HUES6 (cell line): Measurements from ENCODE around the gene TFAP2A.

Source experiments
- H3K27ac ChIP-seq: 2 replicates; pipeline ENCODE4 v1.7.0; 2013; ENCODE audit warnings: low read depth, mild to moderate bottlenecking, low read length, inconsistent platforms
- H3K27me3 ChIP-seq: 2 replicates; pipeline ENCODE4 v1.6.1; 2013; ENCODE audit warnings: low read length; ENCODE audit not compliant: control insufficient read depth, insufficient read depth
- H3K36me3 ChIP-seq: 2 replicates; pipeline ENCODE4 v1.6.1; 2013; ENCODE audit warnings: low read length; ENCODE audit not compliant: control insufficient read depth, insufficient read depth
- H3K4me1 ChIP-seq: 2 replicates; pipeline ENCODE4 v1.6.1; 2013; ENCODE audit warnings: low read length; ENCODE audit not compliant: control insufficient read depth, insufficient read depth
- H3K4me3 ChIP-seq: 2 replicates; pipeline ENCODE4 v1.5.1; 2013; ENCODE audit warnings: low read depth, low read length
- H3K9ac ChIP-seq: one replicate; pipeline ENCODE4 v1.6.1; 2013; ENCODE audit warnings: mild to moderate bottlenecking, low read length
- H3K9me3 ChIP-seq: 2 replicates; pipeline ENCODE4 v1.6.1; 2013; ENCODE audit warnings: low read depth, low read length; ENCODE audit not compliant: control insufficient read depth, insufficient read depth

Gene TFAP2A

DNA sequence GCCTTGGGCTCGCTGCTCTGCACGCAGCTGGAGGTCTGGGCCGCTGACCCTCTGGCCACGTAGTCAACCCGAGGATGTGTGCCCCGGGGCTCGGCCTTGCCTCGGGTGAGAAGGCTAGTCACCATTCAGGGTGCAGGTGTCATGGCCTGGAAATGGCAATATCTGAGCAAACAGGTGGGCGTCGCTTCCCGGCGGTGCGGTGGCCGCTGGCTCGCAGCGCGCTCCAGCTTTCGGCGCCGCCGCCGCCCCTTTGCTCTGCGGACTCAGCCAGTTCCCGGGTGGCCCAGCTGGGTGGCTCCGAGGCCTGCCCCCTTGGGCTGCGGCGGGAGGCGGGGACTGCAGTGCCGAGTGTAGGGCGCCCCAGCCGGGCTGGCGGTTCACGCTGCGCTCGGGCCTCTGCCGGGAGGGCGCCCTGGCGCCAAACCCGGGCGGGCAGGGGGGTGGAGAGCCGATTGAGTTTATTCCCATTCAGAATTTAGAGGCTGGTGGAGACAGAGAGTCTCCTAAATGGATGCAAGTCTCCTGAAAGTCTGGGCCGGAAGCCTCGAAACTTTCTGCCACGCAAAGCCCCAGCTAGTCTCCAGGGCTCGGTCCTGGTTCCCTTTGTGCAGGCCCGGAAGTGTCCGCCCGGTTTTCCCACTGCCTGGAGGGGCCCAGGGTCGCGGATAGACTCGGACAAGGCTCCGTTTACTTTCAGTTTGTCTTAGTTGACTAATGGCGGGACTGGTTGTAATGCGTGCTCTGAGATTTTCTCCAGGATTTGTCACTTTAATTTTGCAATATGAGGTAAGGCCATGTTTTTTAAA, 11.3 kb upstream of the TFAP2A start:
- Histone ChIP-seq H3K27ac (no peak overlapping the region), H3K27me3 (peaks cover 94% of the 10 kb centered on the region), H3K36me3 (no peaks in the 10 kb centered on the region), H3K4me1 (peaks cover 54% of the 10 kb centered on the region), H3K9ac (peak overlapping the region; percentile 56), H3K4me3 (peak overlapping the region; percentile 52), H3K9me3 (no peaks in the 10 kb centered on the region)

DNA sequence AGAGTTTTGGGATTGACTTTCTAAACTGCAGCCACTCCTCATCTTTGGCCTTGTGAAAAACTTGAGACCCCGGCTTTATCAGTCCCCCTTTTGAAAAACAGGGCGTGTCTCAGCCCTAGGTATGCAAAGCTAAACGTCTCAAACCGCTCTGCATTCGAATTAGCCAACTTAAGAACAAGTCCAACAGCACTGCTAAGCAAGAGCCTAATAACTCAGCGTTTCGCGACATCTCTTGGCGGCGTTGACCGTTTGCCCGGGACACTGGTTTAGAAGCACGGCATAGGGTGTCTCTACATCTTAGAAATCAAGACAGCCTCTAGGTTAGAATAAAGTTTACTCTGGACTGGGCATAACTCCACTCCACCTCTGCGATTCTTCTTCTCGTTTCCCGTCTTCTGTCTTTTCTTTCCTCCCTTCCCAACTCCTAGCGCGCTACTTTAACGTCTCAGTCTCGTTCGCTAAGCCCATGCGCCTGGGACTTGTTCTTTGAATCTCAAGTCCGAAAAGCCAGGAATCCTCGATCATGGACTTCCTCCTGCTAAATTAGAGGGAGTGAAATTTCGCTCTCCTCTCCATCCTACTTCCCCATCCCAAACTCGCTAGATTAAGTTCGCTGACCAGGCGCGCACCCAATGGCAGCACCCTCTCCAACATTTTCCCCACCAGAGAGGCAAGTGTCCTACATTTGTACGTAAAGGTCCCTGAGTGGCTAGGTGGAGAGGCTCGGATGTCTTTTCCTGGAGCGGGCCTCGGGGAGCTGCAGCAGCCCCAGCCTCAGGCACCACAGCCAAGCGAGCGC, 10.5 kb upstream of the TFAP2A start:
- peaks cover 98% of the 10 kb centered on the region for H3K27me3 ChIP-seq
- peak overlapping the region; percentile 1 for H3K9ac ChIP-seq
- H3K36me3 ChIP-seq: no peaks in the 10 kb centered on the region
- no peaks in the 10 kb centered on the region for H3K9me3 ChIP-seq
- H3K4me3 ChIP-seq: peak overlapping the region; percentile 52
- H3K4me1 ChIP-seq: peaks cover 59% of the 10 kb centered on the region
- no peak overlapping the region for H3K27ac ChIP-seq

DNA sequence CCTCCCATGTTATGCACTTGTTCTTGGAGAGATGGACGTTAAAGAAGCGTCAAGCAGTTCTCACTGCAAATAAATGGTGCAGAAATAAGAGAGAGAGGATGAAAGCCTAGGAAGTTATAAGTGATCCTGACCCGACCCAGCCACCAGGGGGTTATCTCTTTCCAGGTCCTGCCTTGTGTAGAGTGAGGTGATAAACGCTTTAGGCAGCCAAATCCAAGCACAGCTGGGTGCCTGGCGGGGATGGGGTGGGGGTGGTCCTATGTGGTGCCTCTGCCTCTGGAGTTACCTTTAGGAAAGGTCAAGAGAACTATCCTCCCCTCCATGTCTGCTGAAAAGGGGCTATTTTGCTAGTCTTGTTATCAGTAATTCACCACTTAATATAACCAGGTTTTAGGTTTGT, 9.2 kb upstream of the TFAP2A start:
- Histone ChIP-seq H3K4me1 (peaks cover 58% of the 10 kb centered on the region), H3K36me3 (no peaks in the 10 kb centered on the region), H3K27me3 (peaks cover 99% of the 10 kb centered on the region), H3K9ac (no peak overlapping the region), H3K4me3 (no peak overlapping the region), H3K9me3 (no peaks in the 10 kb centered on the region), H3K27ac (no peak overlapping the region)

DNA sequence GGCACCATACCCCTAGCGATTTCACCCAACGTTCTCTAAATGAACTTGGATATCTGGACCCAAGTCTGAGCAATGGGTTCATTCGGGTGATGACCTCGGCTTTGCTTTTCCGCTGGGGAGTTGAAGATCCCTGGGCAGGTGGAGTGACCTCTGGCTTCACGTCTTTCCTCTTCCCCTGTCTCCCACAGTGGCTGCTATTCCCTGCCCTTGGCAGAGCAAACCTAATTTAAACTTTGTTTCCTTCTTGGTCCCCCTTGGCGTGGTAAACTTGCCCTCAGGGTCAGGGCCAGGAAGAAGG, 7.8 kb upstream of the TFAP2A start:
- Histone ChIP-seq H3K27ac (no peak overlapping the region), H3K4me1 (peaks cover 70% of the 10 kb centered on the region), H3K36me3 (no peaks in the 10 kb centered on the region), H3K4me3 (no peak overlapping the region), H3K9ac (no peak overlapping the region), H3K9me3 (no peaks in the 10 kb centered on the region), H3K27me3 (peaks cover 100% of the 10 kb centered on the region)

DNA sequence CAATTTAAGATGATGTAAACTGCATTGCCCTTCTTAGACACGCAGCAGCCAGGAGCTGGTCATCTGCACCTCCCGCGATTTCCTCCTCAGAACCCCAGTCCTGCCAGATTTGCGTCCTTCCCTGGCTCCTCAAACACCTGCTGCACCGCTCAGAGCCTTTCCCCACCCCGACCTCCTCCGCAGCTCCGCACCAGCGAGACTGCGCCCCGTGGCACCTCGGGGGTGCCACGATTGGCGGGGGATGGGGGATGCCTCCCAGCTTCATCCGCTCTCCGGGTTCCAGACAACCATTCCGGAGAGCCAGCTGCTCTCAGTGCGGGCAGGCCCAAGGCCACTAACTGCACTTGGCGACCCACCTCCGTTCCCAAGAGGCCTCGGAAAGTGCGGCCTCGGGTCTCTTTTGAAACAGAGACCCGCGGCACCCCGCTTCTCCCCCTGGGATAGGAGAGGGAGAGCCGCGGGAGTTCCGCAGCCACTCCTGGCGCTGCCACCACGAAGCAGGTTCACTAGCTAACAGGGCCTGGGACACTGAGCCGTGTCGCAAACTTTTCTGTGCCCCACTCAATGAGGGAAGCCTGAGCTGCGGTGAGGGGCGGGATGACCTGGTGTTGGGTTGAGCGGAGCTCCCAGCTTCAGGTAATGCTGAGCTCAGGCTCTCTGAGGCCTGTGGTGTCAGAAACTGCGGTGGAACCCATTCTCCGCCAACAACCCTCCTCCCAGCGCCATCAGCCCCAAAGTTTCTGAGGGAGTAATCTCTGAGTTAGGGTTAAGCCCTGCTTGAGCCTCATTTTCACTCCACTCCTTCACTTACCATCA, 7.3 kb upstream of the TFAP2A start:
- Histone ChIP-seq H3K9ac (no peak overlapping the region), H3K4me3 (peak overlapping the region; percentile 30; the same call in 1 of the 2 replicates), H3K4me1 (peaks cover 71% of the 10 kb centered on the region), H3K9me3 (no peaks in the 10 kb centered on the region), H3K27ac (no peak overlapping the region), H3K36me3 (no peaks in the 10 kb centered on the region), H3K27me3 (peaks cover 100% of the 10 kb centered on the region)

DNA sequence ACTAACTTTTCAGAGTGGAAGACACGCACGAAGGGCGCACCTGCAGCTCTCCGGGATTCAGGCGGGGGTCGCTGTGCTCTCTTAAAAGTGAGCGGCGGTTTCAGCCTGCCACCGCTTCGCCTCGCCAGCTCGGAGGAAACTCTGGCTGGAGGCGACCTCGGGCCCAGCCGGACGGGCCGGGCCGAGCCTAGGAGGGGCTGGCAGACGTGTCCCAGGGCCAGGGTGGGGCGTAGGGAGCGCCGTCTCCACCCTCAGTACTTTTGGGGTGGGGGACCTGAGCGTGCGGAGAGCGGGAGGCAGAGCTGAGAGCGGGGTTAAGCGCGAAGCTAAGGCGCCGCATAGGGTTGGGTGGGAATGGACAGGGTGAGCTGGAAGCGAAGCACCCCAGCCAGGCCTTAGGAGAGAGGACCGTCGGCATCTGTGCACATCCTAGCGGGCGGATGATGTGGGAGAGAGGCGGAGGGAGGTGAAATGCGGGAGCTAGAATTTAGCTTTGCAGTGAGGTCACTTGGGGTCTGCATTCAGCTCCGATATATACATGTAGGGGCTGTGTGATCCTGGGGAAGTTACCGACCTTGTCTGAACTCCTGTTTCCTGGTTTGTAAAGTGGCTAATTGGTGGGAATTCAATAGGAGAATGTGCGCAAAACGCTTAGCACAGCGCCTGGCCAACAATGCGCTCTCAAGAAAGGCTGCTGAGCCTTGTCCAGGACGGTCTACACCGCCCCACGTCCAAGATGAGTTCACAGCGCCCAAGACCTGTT, 6.5 kb upstream of the TFAP2A start:
- no peaks in the 10 kb centered on the region for H3K9me3 ChIP-seq
- H3K9ac ChIP-seq: no peak overlapping the region
- no peak overlapping the region for H3K27ac ChIP-seq
- peaks cover 100% of the 10 kb centered on the region for H3K27me3 ChIP-seq
- peak overlapping the region; percentile 30 for H3K4me3 ChIP-seq
- H3K36me3 ChIP-seq: no peaks in the 10 kb centered on the region
- H3K4me1 ChIP-seq: peaks cover 74% of the 10 kb centered on the region

DNA sequence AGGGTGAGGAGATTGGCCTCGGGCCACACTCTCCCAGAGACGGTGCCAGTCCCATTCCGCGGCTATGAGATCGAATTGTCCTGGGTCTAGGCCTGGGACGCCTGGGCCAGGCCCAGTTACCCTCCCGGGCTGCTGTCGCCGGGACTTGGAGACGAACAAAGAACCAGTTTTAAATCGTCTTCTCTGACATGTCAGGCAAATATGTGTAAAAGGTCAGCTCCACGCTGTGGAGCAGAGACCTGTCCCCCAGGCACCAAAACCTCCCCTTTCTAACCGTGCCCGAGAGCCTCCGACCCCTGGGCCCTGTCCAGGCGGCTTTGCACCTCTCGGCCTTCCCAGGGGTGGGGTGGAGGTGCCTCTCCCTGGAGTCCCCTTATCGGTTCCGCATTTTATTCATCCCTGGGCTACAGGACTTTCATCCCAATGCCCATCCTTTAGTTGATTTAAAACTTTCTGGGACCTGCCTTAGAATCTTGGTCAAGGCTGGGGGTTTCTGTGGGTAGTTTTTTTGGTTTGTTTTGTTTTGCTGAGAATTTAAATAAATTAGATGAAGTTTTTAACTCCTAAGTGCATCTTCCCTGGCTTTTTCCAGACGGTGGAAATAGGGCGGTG, 5.8 kb upstream of the TFAP2A start:
- H3K9ac ChIP-seq: no peak overlapping the region
- H3K36me3 ChIP-seq: no peaks in the 10 kb centered on the region
- H3K27me3 ChIP-seq: peaks cover 100% of the 10 kb centered on the region
- H3K4me3 ChIP-seq: peak overlapping the region; percentile 50; the same call in 1 of the 2 replicates
- H3K4me1 ChIP-seq: peaks cover 76% of the 10 kb centered on the region
- H3K9me3 ChIP-seq: no peaks in the 10 kb centered on the region
- no peak overlapping the region for H3K27ac ChIP-seq

DNA sequence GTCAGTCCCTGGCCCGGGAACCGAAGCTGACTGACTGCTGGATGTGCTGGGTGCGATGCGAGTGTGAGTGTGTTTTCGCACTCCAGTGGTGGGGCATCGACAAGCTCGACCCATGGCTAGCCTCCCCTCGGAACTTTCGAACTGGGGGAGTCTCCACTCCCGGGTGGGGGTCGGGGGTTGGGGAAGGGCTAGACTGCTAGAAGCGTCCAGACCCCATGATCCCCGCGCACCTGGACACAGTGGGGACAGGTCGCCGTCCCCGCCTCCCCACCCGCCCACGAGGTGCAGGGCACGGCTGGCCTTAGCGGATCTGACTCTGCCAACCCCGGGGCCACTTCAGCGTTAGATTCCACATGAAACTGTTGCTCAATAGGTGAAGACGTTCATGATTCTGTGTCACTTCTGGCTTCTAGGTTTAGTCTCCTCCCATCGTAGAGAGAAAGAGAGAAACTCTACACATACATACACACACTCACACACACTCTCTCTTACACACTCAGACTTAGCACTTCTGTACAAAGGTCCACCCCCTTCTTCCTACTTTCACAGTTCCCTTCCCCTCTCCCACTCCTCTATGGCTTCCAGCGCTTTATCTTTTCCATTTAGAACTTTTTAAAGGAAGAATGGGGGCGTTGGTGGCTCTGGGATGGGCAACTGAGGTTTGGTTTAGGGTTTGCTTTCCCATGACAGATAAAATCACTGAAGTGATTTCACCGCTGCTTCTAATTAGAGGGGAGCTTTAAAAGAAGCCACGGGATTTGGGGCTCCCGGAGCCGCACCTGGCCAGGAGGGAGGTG, 5.1 kb upstream of the TFAP2A start:
- Histone ChIP-seq H3K4me3 (peak overlapping the region; percentile 50), H3K9ac (peak overlapping the region; percentile 32), H3K4me1 (peaks cover 73% of the 10 kb centered on the region), H3K27me3 (peaks cover 100% of the 10 kb centered on the region), H3K9me3 (no peaks in the 10 kb centered on the region), H3K36me3 (no peaks in the 10 kb centered on the region), H3K27ac (no peak overlapping the region)

DNA sequence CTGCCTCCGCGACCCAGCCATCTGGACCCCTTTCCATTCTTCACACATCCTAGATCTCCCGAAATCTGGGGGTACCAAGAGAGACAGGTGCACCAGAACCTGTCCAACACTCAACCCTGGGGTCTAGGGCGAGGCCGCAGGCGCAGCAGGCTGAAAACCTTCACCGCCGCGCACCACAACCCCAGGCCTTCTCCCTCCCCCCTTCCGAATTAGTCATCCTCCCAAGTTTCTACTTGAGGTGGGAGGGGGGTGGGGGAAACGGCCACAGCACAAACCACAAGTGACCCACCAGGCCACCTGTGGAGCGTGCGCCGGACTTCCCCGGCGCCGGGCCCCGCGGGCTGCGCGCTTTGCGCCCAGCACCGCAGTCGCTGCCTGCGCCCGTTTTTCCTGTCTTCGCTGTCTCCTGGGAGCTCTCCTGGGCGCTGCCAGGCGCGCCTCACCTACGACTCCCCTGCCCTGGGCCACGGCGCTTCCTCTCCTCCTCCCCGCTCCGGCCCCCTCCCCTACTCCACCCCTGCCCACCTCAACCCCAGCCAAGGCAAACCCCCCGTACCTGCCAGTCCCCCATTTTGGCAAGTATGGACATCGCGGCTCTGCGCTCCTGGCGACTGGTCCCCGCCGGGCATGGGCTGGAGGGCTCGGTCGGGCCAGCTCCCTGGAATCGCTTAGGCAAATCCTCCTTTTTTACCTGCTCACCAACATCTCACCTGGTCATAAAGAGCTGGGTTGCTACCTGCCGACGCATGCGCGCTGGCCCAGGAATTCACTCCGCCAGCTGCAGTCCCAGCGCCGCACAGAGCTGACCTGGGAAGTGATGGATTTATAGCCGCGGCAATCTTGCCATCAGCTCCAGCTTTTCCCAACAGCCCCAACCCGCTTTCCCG, 4.2 kb upstream of the TFAP2A start:
- H3K4me3 ChIP-seq: peak overlapping the region; percentile 50
- H3K9me3 ChIP-seq: no peaks in the 10 kb centered on the region
- H3K4me1 ChIP-seq: peaks cover 73% of the 10 kb centered on the region
- H3K27me3 ChIP-seq: peaks cover 100% of the 10 kb centered on the region
- H3K36me3 ChIP-seq: no peaks in the 10 kb centered on the region
- H3K27ac ChIP-seq: no peak overlapping the region
- peak overlapping the region; percentile 67 for H3K9ac ChIP-seq
